Smooth muscle cell (in vitro differentiated cells): ENCODE data around the gene OR4X2. TPM values are rescaled to one million over a fixed set of nuclear protein-coding genes. Genes with fewer than 3 reads are reported as not detected.
"Not testable (repeated sequence)": the region's sequence is repeated elsewhere in the genome, so short reads cannot be mapped to it uniquely, and the experiment has no call there.

Source experiments
- DNase-seq: peaks from one replicate; lab custom pipeline; 2025; ENCODE audit not compliant: unreplicated experiment; lab: John Stamatoyannopoulos, UW
- H2AFZ ChIP-seq: fragments of 200-600 bp; sonication (generic); 2 replicates; pipeline ENCODE4 v1.6.0; 2016; ENCODE audit warnings: antibody characterized with exemption, low read depth, mild to moderate bottlenecking
- H3F3A ChIP-seq: fragments of 200-600 bp; sonication (generic); 2 replicates; pipeline ENCODE4 v1.6.0; 2017; ENCODE audit warnings: antibody characterized with exemption, low read depth
- H3K27ac ChIP-seq: fragments of 200-600 bp; sonication (generic); 2 replicates; pipeline ENCODE4 v1.5.1; 2016; ENCODE audit warnings: low read depth, mild to moderate bottlenecking
- H3K27me3 ChIP-seq: fragments of 200-600 bp; sonication (generic); 2 replicates; pipeline ENCODE4 v1.6.1; 2016; ENCODE audit warnings: low read depth, mild to moderate bottlenecking
- H3K36me3 ChIP-seq: fragments of 200-600 bp; sonication (generic); 2 replicates; pipeline ENCODE4 v1.5.1; 2016; ENCODE audit warnings: low read depth
- H3K4me1 ChIP-seq: fragments of 200-600 bp; sonication (generic); 2 replicates; pipeline ENCODE4 v1.5.1; 2016; ENCODE audit warnings: low read depth
- H3K4me2 ChIP-seq: fragments of 200-600 bp; sonication (generic); 2 replicates; pipeline ENCODE4 v1.6.0; 2016; ENCODE audit warnings: mild to moderate bottlenecking
- H3K4me3 ChIP-seq: fragments of 200-600 bp; sonication (generic); 2 replicates; pipeline ENCODE4 v1.5.1; 2016; ENCODE audit warnings: mild to moderate bottlenecking
- H3K79me2 ChIP-seq: fragments of 200-600 bp; sonication (generic); 2 replicates; pipeline ENCODE4 v1.6.0; 2016; ENCODE audit warnings: low read depth, mild to moderate bottlenecking
- H3K9ac ChIP-seq: fragments of 200-600 bp; sonication (generic); 2 replicates; pipeline ENCODE4 v1.6.0; 2016; ENCODE audit warnings: low read depth
- H3K9me3 ChIP-seq: fragments of 200-600 bp; sonication (generic); replicated peaks from 2 replicates; pipeline ENCODE4 v1.5.1; 2016; ENCODE audit warnings: low read depth
- H4K20me1 ChIP-seq: fragments of 200-600 bp; sonication (generic); 2 replicates; pipeline ENCODE4 v1.6.0; 2016; ENCODE audit warnings: low read depth
- WGBS: methylation state at CpG from one replicate; pipeline ENCODE4 v1.1.7; 2016; ENCODE audit warnings: low lambda C conversion rate; 5-methylcytosine and 5-hydroxymethylcytosine counted together
- polyA plus RNA-seq: library from polyadenylated mRNA; unstranded; fragments of >200 nt; fragmentation: Nextera tagmentation; extraction: Ambion mirVana; gene quantifications from 2 replicates; pipeline ENCODE4 v1.2.1, GENCODE V29; 2016
- total RNA-seq: library from RNA; depleted of rRNA; stranded (reverse); fragments of >200 nt; gene quantifications from 2 replicates; pipeline ENCODE4 v1.2.3, GENCODE V29; 2014
- TF ChIP-seq, protein P1 (sequence below): fragments of 200-600 bp; sonication (generic); IDR thresholded peaks from 2 replicates; pipeline ENCODE4 v1.5.1; 2017; ENCODE audit warnings: borderline replicate concordance, mild to moderate bottlenecking, antibody characterized with exemption; ENCODE audit not compliant: insufficient read depth, poor library complexity, severe bottlenecking

OR4X2 gene
- total and polyA plus RNA-seq, 2 experiments from 2014 or later: not detected

DNA sequence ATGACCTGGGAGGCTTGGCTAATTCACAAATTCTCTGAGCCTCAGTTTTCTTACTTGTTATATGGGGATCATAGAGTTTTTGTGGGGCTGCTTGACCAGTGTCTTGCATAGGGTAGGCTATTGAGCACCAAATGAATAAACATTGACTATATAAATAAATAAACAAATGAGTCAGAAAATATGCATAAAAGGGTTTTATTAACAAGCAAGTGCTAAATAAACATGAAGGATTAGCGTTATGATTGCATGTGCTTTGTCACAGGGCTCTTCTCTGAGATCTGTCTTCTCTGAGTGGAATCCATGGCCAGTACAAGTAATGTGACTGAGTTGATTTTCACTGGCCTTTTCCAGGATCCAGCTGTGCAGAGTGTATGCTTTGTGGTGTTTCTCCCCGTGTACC lies 28.4 kb upstream of the OR4X2 start, which contains the start of gene OR4B1:
TSS of gene OR4B1 (plus strand) at position 301 of the 400 bp plus-strand sequence. CDS start at position 301, 0 bp downstream.
- Histone ChIP-seq H3K27ac (no peak within 1 kb of the TSS), H4K20me1 (no peaks in the 10 kb centered on the region), H3K4me1 (no peaks in the 10 kb centered on the region), H3K9me3 (no peaks in the 10 kb centered on the region), H3K27me3 (no peaks in the 10 kb centered on the region), H2AFZ (no peak within 1 kb of the TSS), H3K4me2 (no peak within 1 kb of the TSS), H3K79me2 (no peaks in the 10 kb centered on the region), H3K4me3 (no peak within 1 kb of the TSS), H3K36me3 (no peaks in the 10 kb centered on the region), H3K9ac (no peak within 1 kb of the TSS), H3F3A (no peaks in the 10 kb centered on the region)
- TF ChIP-seq, protein P1, sequence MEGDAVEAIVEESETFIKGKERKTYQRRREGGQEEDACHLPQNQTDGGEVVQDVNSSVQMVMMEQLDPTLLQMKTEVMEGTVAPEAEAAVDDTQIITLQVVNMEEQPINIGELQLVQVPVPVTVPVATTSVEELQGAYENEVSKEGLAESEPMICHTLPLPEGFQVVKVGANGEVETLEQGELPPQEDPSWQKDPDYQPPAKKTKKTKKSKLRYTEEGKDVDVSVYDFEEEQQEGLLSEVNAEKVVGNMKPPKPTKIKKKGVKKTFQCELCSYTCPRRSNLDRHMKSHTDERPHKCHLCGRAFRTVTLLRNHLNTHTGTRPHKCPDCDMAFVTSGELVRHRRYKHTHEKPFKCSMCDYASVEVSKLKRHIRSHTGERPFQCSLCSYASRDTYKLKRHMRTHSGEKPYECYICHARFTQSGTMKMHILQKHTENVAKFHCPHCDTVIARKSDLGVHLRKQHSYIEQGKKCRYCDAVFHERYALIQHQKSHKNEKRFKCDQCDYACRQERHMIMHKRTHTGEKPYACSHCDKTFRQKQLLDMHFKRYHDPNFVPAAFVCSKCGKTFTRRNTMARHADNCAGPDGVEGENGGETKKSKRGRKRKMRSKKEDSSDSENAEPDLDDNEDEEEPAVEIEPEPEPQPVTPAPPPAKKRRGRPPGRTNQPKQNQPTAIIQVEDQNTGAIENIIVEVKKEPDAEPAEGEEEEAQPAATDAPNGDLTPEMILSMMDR: no peak
- WGBS: 56% methylated on average over 2 of the region's 2 CpGs
- no peak for DNase-seq

DNA sequence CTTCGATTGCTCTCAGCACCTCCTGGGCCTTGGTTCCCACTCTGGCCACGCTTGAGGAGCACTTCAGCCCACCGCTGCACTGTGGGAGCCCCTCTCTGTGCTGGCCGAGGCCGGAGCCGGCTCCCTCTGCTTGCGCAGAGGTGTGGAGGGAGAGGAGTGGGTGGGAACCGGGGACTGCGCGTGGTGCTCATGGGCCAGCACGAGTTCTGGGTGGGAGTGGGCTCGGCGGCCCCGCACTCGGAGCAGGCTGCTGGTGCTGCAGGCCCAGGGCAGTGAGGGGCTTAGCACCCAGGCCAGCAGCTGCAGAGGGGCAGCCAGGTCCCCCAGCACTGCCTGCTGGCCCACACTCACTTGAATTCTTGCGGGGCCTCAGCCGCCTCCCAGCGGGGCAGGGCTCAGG lies 16.1 kb upstream of the OR4X2 start:
- Histone ChIP-seq H3F3A (no peaks in the 10 kb centered on the region), H3K4me2 (no peak overlapping the region), H3K4me1 (no peaks in the 10 kb centered on the region), H3K9ac (no peak overlapping the region), H3K27ac (no peak overlapping the region), H2AFZ (no peak overlapping the region), H3K9me3 (no peaks in the 10 kb centered on the region), H3K27me3 (no peaks in the 10 kb centered on the region), H3K79me2 (no peaks in the 10 kb centered on the region), H3K4me3 (no peak overlapping the region), H4K20me1 (no peaks in the 10 kb centered on the region), H3K36me3 (no peaks in the 10 kb centered on the region)
- TF ChIP-seq, protein P1: no peak
- DNase-seq: no peak
- 91% methylated on average over 17 of the region's 18 CpGs for WGBS

DNA sequence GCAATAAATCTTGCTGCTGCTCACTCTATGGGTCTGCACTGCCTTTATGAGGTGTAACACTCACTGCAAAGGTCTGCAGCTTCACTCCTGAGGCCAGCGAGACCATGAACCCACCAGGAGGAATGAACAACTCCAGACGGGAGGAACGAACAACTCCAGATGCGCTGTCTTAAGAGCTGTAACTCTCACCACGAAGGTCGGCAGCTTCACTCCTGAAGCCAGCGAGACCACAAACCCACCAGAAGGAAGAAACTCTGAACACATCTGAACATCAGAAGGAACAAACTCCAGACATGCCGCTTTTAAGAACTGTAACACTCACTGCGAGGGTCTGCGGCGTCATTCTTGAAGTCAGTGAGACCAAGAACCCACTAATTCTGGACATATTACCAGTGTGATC lies 14.8 kb upstream of the OR4X2 start:
- not testable (repeated sequence) for H3K36me3 ChIP-seq, DNase-seq, H3K9ac ChIP-seq, H3F3A ChIP-seq, H4K20me1 ChIP-seq, H3K4me2 ChIP-seq, H3K4me3 ChIP-seq, H2AFZ ChIP-seq, H3K4me1 ChIP-seq, H3K79me2 ChIP-seq, H3K9me3 ChIP-seq, H3K27ac ChIP-seq, H3K27me3 ChIP-seq
- WGBS: 84% methylated on average over 11 of the region's 11 CpGs

DNA sequence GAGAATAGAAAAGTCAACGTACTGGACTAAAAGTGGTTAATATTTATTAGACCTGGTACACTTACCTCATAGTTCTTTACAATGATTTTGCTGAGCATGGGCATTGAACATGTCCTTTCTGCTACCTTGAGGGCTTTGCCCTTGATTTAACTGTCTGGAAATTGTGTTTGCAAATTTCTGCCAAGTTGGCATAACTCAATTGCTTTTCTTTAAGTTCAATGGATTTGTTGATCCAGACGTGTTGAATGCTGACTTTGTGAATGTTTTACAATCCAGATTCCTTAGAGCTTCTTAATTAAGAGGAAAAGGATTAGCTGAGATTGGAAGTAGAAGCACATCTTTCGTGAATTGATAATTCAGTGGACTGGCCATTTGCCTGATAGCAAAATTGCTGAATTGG lies 7.2 kb upstream of the OR4X2 start:
- Histone ChIP-seq H3K9ac (no peak overlapping the region), H3K27ac (no peak overlapping the region), H3K79me2 (no peaks in the 10 kb centered on the region), H3K27me3 (no peaks in the 10 kb centered on the region), H3K36me3 (no peaks in the 10 kb centered on the region), H3K9me3 (peaks cover 8% of the 10 kb centered on the region), H3K4me1 (no peaks in the 10 kb centered on the region), H4K20me1 (no peaks in the 10 kb centered on the region), H2AFZ (no peak overlapping the region), H3K4me3 (no peak overlapping the region), H3K4me2 (no peak overlapping the region), H3F3A (no peaks in the 10 kb centered on the region)
- 50% methylated on average over 3 of the region's 3 CpGs for WGBS
- TF ChIP-seq, protein P1: no peak
- DNase-seq: no peak
